Neural progenitor cell (in vitro differentiated cells): ENCODE data around the gene ATOH1. TPM values are rescaled to one million over a fixed set of nuclear protein-coding genes. Genes with fewer than 3 reads are reported as not detected.

ENCODE experiments used
- DNase-seq: peaks from one replicate; pipeline ENCODE4 v3.0.0-alpha.2; 2016; ENCODE audit warnings: low spot score
- H2AFZ ChIP-seq: fragments of 200-600 bp; sonication (generic); replicated peaks from 2 replicates; pipeline ENCODE4 v1.6.1; 2016; ENCODE audit warnings: antibody characterized with exemption
- H3F3A ChIP-seq: fragments of 200-600 bp; sonication (generic); 2 replicates; pipeline ENCODE4 v1.6.1; 2016; ENCODE audit warnings: antibody characterized with exemption, low read depth
- H3K27ac ChIP-seq: fragments of 200-600 bp; sonication (generic); 2 replicates; pipeline ENCODE4 v1.5.1; 2016; ENCODE audit warnings: mild to moderate bottlenecking
- H3K27me3 ChIP-seq: fragments of 200-600 bp; sonication (generic); 2 replicates; pipeline ENCODE4 v1.6.1; 2016; ENCODE audit warnings: mild to moderate bottlenecking, moderate library complexity
- H3K36me3 ChIP-seq: fragments of 200-600 bp; sonication (generic); 2 replicates; pipeline ENCODE4 v1.5.1; 2016
- H3K4me1 ChIP-seq: fragments of 200-600 bp; sonication (generic); 2 replicates; pipeline ENCODE4 v1.6.1; 2016; ENCODE audit warnings: mixed run types
- H3K4me2 ChIP-seq: fragments of 200-600 bp; sonication (generic); 2 replicates; pipeline ENCODE4 v1.6.1; 2016
- H3K4me3 ChIP-seq: fragments of 200-600 bp; sonication (generic); 2 replicates; pipeline ENCODE4 v1.5.1; 2016
- H3K79me2 ChIP-seq: fragments of 200-600 bp; sonication (generic); 2 replicates; pipeline ENCODE4 v1.6.1; 2016; ENCODE audit warnings: low read depth
- H3K9ac ChIP-seq: fragments of 200-600 bp; sonication (generic); 2 replicates; pipeline ENCODE4 v1.6.1; 2016
- H3K9me3 ChIP-seq: fragments of 200-600 bp; sonication (generic); 2 replicates; pipeline ENCODE4 v1.5.1; 2016; ENCODE audit warnings: low read depth
- H4K20me1 ChIP-seq: fragments of 200-600 bp; sonication (generic); 2 replicates; pipeline ENCODE4 v1.6.1; 2016; ENCODE audit warnings: low read depth
- H3K27ac Mint-ChIP-seq: 3 replicates; pipeline ENCODE4 v1.8.0; 2021; ENCODE audit warnings: mixed read lengths
- H3K27me3 Mint-ChIP-seq: 2 replicates; pipeline ENCODE4 v1.8.0; 2022; ENCODE audit warnings: low read depth, mild to moderate bottlenecking, inconsistent platforms, moderate library complexity, mixed read lengths; ENCODE audit not compliant: insufficient read depth
- H3K36me3 Mint-ChIP-seq: 3 replicates; pipeline ENCODE4 v1.8.0; 2021; ENCODE audit warnings: mixed read lengths
- H3K4me1 Mint-ChIP-seq: 3 replicates; pipeline ENCODE4 v1.8.0; 2021; ENCODE audit warnings: mixed read lengths
- H3K4me3 Mint-ChIP-seq: 3 replicates; pipeline ENCODE4 v1.8.0; 2021; ENCODE audit warnings: mild to moderate bottlenecking, moderate library complexity, mixed read lengths
- H3K9me3 Mint-ChIP-seq: 3 replicates; pipeline ENCODE4 v1.8.0; 2020; ENCODE audit warnings: mixed read lengths
- EZH2 ChIP-seq: fragments of 200-600 bp; sonication (generic); IDR thresholded peaks from 2 replicates; pipeline ENCODE4 v1.6.1; 2017; ENCODE audit warnings: antibody characterized with exemption, mild to moderate bottlenecking, moderate library complexity
- EZH2phosphoT487 ChIP-seq: fragments of 200-600 bp; sonication (generic); IDR thresholded peaks from 2 replicates; pipeline ENCODE4 v1.6.1; 2017; ENCODE audit warnings: antibody characterized with exemption
- total RNA-seq: library from RNA; depleted of rRNA; stranded (reverse); fragments of >200 nt; gene quantifications from 2 replicates; pipeline ENCODE4 v1.2.3, GENCODE V29; 2015; ENCODE audit warnings: low replicate concordance
- TF ChIP-seq, protein P1 (sequence below): fragments of 200-600 bp; sonication (generic); IDR thresholded peaks from 2 replicates; pipeline ENCODE4 v1.5.1; 2017; ENCODE audit warnings: antibody characterized with exemption, mild to moderate bottlenecking

The ATOH1 gene
- total RNA-seq, 1 donor from 2014 or later, result not detected

GRCh38 chr4:93829820-93830687 is 1.5 kb downstream of the ATOH1 start:
- H3K9me3 Mint-ChIP-seq, result no peaks in the 10 kb centered on the region

GRCh38 chr4:93831716-93832496 is 3.4 kb downstream of the ATOH1 start:
- H3F3A ChIP-seq, result peaks cover 59% of the 10 kb centered on the region
- peaks cover 100% of the 10 kb centered on the region for H3K27me3 ChIP-seq
- H3K27ac ChIP-seq, result no peak overlapping the region
- no peaks in the 10 kb centered on the region for H3K9me3 ChIP-seq
- peak overlapping the region; percentile 90 for H3K4me3 Mint-ChIP-seq
- peak; percentile 54 for DNase-seq
- no peak overlapping the region for H3K4me2 ChIP-seq
- no peaks in the 10 kb centered on the region for H3K9me3 Mint-ChIP-seq
- no peaks in the 10 kb centered on the region for H3K79me2 ChIP-seq
- no peak overlapping the region for H2AFZ ChIP-seq
- H3K27me3 Mint-ChIP-seq, result peaks cover 84% of the 10 kb centered on the region
- H3K27ac Mint-ChIP-seq, result no peak overlapping the region
- no peak overlapping the region for H3K9ac ChIP-seq
- peaks cover 49% of the 10 kb centered on the region for H3K4me1 Mint-ChIP-seq
- no peaks in the 10 kb centered on the region for H3K36me3 ChIP-seq
- TF ChIP-seq EZH2 (peak; percentile 84), EZH2phosphoT487 (peak; percentile 76)
- TF ChIP-seq, protein P1, sequence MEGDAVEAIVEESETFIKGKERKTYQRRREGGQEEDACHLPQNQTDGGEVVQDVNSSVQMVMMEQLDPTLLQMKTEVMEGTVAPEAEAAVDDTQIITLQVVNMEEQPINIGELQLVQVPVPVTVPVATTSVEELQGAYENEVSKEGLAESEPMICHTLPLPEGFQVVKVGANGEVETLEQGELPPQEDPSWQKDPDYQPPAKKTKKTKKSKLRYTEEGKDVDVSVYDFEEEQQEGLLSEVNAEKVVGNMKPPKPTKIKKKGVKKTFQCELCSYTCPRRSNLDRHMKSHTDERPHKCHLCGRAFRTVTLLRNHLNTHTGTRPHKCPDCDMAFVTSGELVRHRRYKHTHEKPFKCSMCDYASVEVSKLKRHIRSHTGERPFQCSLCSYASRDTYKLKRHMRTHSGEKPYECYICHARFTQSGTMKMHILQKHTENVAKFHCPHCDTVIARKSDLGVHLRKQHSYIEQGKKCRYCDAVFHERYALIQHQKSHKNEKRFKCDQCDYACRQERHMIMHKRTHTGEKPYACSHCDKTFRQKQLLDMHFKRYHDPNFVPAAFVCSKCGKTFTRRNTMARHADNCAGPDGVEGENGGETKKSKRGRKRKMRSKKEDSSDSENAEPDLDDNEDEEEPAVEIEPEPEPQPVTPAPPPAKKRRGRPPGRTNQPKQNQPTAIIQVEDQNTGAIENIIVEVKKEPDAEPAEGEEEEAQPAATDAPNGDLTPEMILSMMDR, result no peak
- H3K36me3 Mint-ChIP-seq, result no peaks in the 10 kb centered on the region
- peaks cover 28% of the 10 kb centered on the region for H3K4me1 ChIP-seq
- no peak overlapping the region for H3K4me3 ChIP-seq
- H4K20me1 ChIP-seq, result peaks cover 63% of the 10 kb centered on the region

More at GRCh38 chr4:93829820-93830687, 1.5 kb downstream of the ATOH1 start:
- no peak overlapping the region for H3K27ac Mint-ChIP-seq
- peak; percentile 90 for TF ChIP-seq EZH2
- peak; percentile 89 for TF ChIP-seq EZH2phosphoT487
- TF ChIP-seq, protein P1, result no peak
- H3K4me1 Mint-ChIP-seq, result peaks cover 50% of the 10 kb centered on the region
- H3K36me3 Mint-ChIP-seq, result no peaks in the 10 kb centered on the region
- no peak overlapping the region for H3K9ac ChIP-seq
- H2AFZ ChIP-seq, result no peak overlapping the region
- no peak overlapping the region for H3K27ac ChIP-seq
- H3K4me3 Mint-ChIP-seq, result peak overlapping the region; percentile 90
- H4K20me1 ChIP-seq, result peaks cover 67% of the 10 kb centered on the region
- peaks cover 56% of the 10 kb centered on the region for H3F3A ChIP-seq
- H3K9me3 ChIP-seq, result no peaks in the 10 kb centered on the region
- no peaks in the 10 kb centered on the region for H3K79me2 ChIP-seq
- DNase-seq, result peak; percentile 49
- H3K4me3 ChIP-seq, result peak overlapping the region; percentile 54
- peaks cover 92% of the 10 kb centered on the region for H3K27me3 Mint-ChIP-seq
- H3K4me1 ChIP-seq, result peaks cover 31% of the 10 kb centered on the region
- H3K36me3 ChIP-seq, result no peaks in the 10 kb centered on the region
- peak overlapping the region; percentile 95 for H3K4me2 ChIP-seq
- H3K27me3 ChIP-seq, result peaks cover 100% of the 10 kb centered on the region

- no peaks in the 10 kb centered on the region for H3K36me3 ChIP-seq
- peak; percentile 88 for DNase-seq
- H3K4me1 Mint-ChIP-seq, result peaks cover 41% of the 10 kb centered on the region
- peaks cover 100% of the 10 kb centered on the region for H3K27me3 ChIP-seq
- H3K36me3 Mint-ChIP-seq, result no peaks in the 10 kb centered on the region
- TF ChIP-seq EZH2phosphoT487, result peak; percentile 28
- TF ChIP-seq, protein P1, result no peak
- peak; percentile 55 for TF ChIP-seq EZH2
- peak overlapping the region; percentile 80 for H3K4me3 Mint-ChIP-seq
- no peak overlapping the region for H3K27ac ChIP-seq
- H4K20me1 ChIP-seq, result peaks cover 45% of the 10 kb centered on the region
- H3K9ac ChIP-seq, result no peak overlapping the region
- H3K9me3 Mint-ChIP-seq, result no peaks in the 10 kb centered on the region
- peak overlapping the region; percentile 45 for H3K4me3 ChIP-seq
- no peak overlapping the region for H3K27ac Mint-ChIP-seq
- H3K79me2 ChIP-seq, result no peaks in the 10 kb centered on the region
- peaks cover 65% of the 10 kb centered on the region for H3K27me3 Mint-ChIP-seq
- H3K9me3 ChIP-seq, result no peaks in the 10 kb centered on the region
- peaks cover 34% of the 10 kb centered on the region for H3F3A ChIP-seq
- peak overlapping the region; percentile 30 for H2AFZ ChIP-seq
- peak overlapping the region; percentile 83 for H3K4me2 ChIP-seq
- H3K4me1 ChIP-seq, result peaks cover 17% of the 10 kb centered on the region
Measured at GRCh38 chr4:93834249-93835066, 5.9 kb downstream of the ATOH1 start.
